Esophagus squamous epithelium (tissue), 5 donors: ENCODE data around the gene SZRD1. TPM values are rescaled to one million over a fixed set of nuclear protein-coding genes. Genes with fewer than 3 reads are reported as not detected.
"Not testable (repeated sequence)": the region's sequence is repeated elsewhere in the genome, so short reads cannot be mapped to it uniquely, and the experiment has no call there.

Experiments used
- DNase-seq: peaks from one replicate; lab custom pipeline; 2025; lab: John Stamatoyannopoulos, UW
- H3K27ac ChIP-seq, 4 donors: fragments of 200-600 bp; sonication (generic); one replicate each; pipeline ENCODE4 v1.5.1; 2016 to 2019; ENCODE audit warnings: mild to moderate bottlenecking in 1 of 4
- H3K27me3 ChIP-seq, 4 donors: fragments of 200-600 bp; sonication (generic); 1 replicate in 3 of 4; 2 replicates in 1 of 4; pipeline versions ENCODE4 v1.5.1 to v1.6.0; 2017 to 2021; ENCODE audit warnings: antibody characterized with exemption in 1 of 4
- H3K36me3 ChIP-seq, 3 donors: fragments of 200-600 bp; sonication (generic); one replicate each; pipeline ENCODE4 v1.5.1; 2016 to 2019
- H3K4me1 ChIP-seq, 3 donors: fragments of 200-600 bp; sonication (generic); one replicate each; pipeline ENCODE4 v1.5.1; 2017 to 2019
- H3K4me3 ChIP-seq, 4 donors: fragments of 200-600 bp; sonication (generic); 1 replicate in 3 of 4; 2 replicates in 1 of 4; pipeline ENCODE4 v1.5.1; 2016 to 2019; ENCODE audit warnings: mild to moderate bottlenecking in 2 of 4, moderate library complexity in 1 of 4
- H3K9me3 ChIP-seq, 3 donors: fragments of 200-600 bp; sonication (generic); one replicate each; pipeline ENCODE4 v1.5.1; 2016 to 2019
- POLR2A ChIP-seq, 4 donors: fragments of 450-650 bp; IDR thresholded peaks; one replicate each; pipeline ENCODE4 v1.6.1; 2017; ENCODE audit warnings: antibody characterized with exemption in 4 of 4, mild to moderate bottlenecking in 4 of 4, moderate library complexity in 3 of 4
- WGBS, 2 donors: methylation state at CpG; one replicate each; pipeline ENCODE4 v1.1.5; 2018; 5-methylcytosine and 5-hydroxymethylcytosine counted together
- intact Hi-C: fragments of 100-400 bp; cut with DNase I; formaldehyde crosslinking; loops from one replicate; pipeline ENCODE4 v1.15.0; 2022
- total RNA-seq, 4 donors: library from RNA; depleted of rRNA; stranded (reverse); fragments of >200 nt; gene quantifications; one replicate each; pipeline ENCODE4 v1.1.0, GENCODE V29; 2016
- TF ChIP-seq, protein P1 (sequence below), 6 experiments: fragments of 450-650 bp in 4 of 6; fragments of 200-600 bp in 2 of 6; sonication (generic) in 2 of 6; IDR thresholded peaks; one replicate each; pipeline ENCODE4 v1.5.1; 2016 to 2019; ENCODE audit warnings: antibody characterized with exemption in 6 of 6, mild to moderate bottlenecking in 4 of 6, moderate library complexity in 4 of 6
- donor health status: DM: yes; HTN: yes; CAD: no.

SZRD1 gene
- total RNA-seq, 4 donors from 2014 or later = 51.7 to 65.0 (median 58.5) TPM

- no peak overlapping the region for H3K4me3 ChIP-seq
- no peak for DNase-seq
Measured at GRCh38 chr1:16342331-16343062, 24.5 kb upstream of the SZRD1 start.

DNA sequence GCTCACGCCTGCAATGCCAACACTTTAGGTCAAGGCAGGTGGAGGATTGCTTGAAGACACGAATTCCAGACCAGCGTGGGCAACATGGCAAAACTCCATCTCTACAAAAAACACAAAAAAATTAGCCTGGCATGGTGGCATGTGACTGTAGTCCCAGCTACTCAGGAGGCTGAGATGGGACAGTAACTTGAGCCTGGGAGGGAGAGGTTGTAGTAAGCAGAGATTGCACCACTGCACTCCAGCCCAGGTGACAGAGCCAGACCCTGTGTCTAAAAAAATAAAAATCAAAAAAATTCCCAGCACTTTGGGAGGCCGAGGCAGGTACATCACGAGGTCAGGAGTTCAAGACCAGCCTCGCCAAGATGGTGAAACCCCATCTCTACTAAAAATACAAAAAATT lies 23.8 kb upstream of the SZRD1 start:
- DNase-seq, H3K9me3 ChIP-seq, H3K4me3 ChIP-seq, H3K27ac ChIP-seq, H3K27me3 ChIP-seq, intact Hi-C loops: not testable (repeated sequence)
- 89 to 94% methylated on average over 6 of the region's 6 CpGs for WGBS, 2 donors
- H3K4me1 ChIP-seq = peaks cover 0 to 18% (median 4%) of the 10 kb centered on the region in 3 donors
- peaks cover 0 to 24% (median 0%) of the 10 kb centered on the region in 3 donors for H3K36me3 ChIP-seq

More at GRCh38 chr1:16342331-16343062, 24.5 kb upstream of the SZRD1 start:
- intact Hi-C loops = no loop called here
- 82 to 87% methylated on average over 10 of the region's 10 CpGs for WGBS, 2 donors
- no peaks in the 10 kb centered on the region for H3K27me3 ChIP-seq
- TF ChIP-seq POLR2A (IDR thresholded peaks at IDR 0.05) = no peak
- TF ChIP-seq, protein P1, sequence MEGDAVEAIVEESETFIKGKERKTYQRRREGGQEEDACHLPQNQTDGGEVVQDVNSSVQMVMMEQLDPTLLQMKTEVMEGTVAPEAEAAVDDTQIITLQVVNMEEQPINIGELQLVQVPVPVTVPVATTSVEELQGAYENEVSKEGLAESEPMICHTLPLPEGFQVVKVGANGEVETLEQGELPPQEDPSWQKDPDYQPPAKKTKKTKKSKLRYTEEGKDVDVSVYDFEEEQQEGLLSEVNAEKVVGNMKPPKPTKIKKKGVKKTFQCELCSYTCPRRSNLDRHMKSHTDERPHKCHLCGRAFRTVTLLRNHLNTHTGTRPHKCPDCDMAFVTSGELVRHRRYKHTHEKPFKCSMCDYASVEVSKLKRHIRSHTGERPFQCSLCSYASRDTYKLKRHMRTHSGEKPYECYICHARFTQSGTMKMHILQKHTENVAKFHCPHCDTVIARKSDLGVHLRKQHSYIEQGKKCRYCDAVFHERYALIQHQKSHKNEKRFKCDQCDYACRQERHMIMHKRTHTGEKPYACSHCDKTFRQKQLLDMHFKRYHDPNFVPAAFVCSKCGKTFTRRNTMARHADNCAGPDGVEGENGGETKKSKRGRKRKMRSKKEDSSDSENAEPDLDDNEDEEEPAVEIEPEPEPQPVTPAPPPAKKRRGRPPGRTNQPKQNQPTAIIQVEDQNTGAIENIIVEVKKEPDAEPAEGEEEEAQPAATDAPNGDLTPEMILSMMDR (IDR thresholded peaks at IDR 0.05) = no peak
- no peak overlapping the region for H3K27ac ChIP-seq
- H3K36me3 ChIP-seq = peaks cover 0 to 24% (median 0%) of the 10 kb centered on the region in 3 donors
- peaks cover 0 to 12% (median 4%) of the 10 kb centered on the region in 3 donors for H3K4me1 ChIP-seq
- H3K9me3 ChIP-seq = no peaks in the 10 kb centered on the region

DNA sequence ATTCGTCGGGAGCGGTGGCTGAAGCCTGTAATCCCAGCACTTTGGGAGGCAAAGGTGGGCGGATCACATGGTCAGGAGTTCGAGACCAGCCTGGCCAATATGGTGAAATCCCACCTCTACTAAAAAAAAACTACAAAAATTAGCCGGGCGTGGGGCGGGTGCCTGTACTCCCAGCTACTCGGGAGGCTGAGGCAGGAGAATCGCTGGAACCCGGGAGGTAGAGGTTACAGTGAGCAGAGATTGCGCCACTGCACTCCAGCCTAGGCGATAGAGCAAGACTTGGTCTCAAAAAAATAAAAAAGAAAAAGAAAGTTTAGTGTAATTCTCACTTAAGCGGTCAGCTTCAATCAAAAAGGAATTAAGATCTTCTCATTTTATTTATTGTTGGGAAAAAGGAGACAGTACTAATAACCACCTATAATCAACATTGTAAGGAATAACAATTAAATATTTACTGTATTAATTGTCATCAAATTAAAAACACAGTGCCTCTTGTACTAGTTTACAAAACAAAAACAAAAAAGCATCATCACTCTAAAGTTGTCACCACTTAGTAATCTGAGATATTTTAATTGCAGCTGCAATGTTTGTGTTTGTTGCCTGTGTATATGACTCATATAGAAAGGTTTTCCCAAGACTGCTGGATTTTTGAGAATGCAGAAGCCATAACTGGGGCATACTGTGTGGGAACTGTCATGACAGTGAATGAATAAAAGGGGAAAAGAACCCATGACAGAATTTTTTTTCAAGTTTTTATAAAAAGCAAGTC lies 18.4 kb upstream of the SZRD1 start:
- WGBS, 2 donors = 87 to 92% methylated on average over 14 of the region's 14 CpGs
- no peaks in the 10 kb centered on the region for H3K9me3 ChIP-seq
- DNase-seq = no peak
- intact Hi-C loops = no loop called here
- no peaks in the 10 kb centered on the region for H3K36me3 ChIP-seq
- H3K4me3 ChIP-seq = no peak overlapping the region
- H3K4me1 ChIP-seq = peaks cover 13 to 59% (median 27%) of the 10 kb centered on the region in 3 donors
- no peaks in the 10 kb centered on the region for H3K27me3 ChIP-seq
- peak overlapping the region in 1 of 4 donors; percentile 31 for H3K27ac ChIP-seq
- TF ChIP-seq, protein P1 (IDR thresholded peaks at IDR 0.05) = no peak
- TF ChIP-seq POLR2A (IDR thresholded peaks at IDR 0.05) = no peak

DNA sequence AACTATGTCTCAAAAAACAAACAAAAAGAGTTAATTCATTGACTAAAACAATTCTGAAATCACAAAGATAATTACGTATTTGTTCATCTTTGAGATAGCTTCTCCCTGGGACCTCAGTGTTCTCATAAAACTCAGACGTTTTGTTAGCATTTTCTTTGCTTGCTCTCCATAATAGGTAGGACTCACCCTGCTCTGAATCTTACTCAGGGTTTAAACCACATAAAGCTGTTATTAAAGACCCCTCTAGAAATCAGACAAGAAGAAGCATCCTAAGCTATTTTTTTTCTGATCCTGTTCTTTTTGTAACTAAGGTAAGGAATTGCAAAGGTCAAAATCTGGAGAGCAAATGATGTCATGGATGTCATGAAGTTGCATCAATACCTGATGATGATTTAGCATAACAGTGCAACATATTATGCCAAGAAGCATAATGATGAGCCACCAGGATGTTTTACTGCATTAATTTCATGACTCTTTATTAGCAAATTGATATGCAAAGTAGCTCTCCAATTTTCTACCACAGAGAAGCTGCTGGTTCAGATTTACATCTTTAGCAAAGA lies 17.1 kb upstream of the SZRD1 start:
- 50 to 61% methylated on average over 2 of the region's 2 CpGs for WGBS, 2 donors
- TF ChIP-seq, protein P1 (IDR thresholded peaks at IDR 0.05) = no peak
- TF ChIP-seq POLR2A (IDR thresholded peaks at IDR 0.05) = no peak

DNA sequence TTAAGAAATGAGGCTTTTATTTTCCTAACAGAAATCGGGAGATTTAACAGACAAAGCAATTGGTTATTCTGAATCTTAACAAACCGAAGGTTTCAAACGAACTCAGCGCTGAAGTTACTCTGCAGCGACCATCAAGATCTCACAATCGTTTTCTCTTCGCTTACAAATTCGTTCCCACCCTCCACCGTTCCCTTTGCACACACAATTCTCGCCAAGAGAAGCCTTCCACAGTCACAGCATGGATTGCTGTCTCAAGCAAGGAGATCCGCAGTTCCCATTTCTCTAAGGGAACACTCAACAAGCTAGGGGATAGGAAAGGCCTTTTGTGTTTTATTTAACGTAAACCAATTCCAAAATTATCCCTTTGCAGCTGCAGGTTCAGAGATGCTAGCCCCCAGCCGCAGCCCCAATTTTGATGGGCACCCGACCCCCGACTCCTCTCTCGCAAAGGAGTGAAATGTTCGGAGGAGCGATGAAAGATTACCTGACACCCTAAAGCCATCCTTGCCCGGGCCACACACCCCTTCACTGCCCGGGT lies 15.5 kb upstream of the SZRD1 start:
- H3K4me3 ChIP-seq = peak overlapping the region; percentile 76 to 96 (median 87)
- peak overlapping the region; percentile 94 to 99 (median 96) for H3K27ac ChIP-seq
- peaks cover 13 to 56% (median 27%) of the 10 kb centered on the region in 3 donors for H3K4me1 ChIP-seq
- H3K27me3 ChIP-seq = no peaks in the 10 kb centered on the region
- TF ChIP-seq POLR2A (IDR thresholded peaks at IDR 0.05) = no peak
- TF ChIP-seq, protein P1 (IDR thresholded peaks at IDR 0.05) = no peak
- intact Hi-C loops = loop anchor here (10.0 kb wide), 1 partner anchor 97 kb away; no protein-coding TSS in a partner anchor
- 0% methylated on average over 12 of the region's 20 CpGs for WGBS, 2 donors
- H3K9me3 ChIP-seq = no peaks in the 10 kb centered on the region
- DNase-seq = no peak
- no peaks in the 10 kb centered on the region for H3K36me3 ChIP-seq

More for the DNA sequence above, 17.1 kb upstream of the SZRD1 start:
- Histone ChIP-seq H3K27me3 (no peaks in the 10 kb centered on the region), H3K36me3 (no peaks in the 10 kb centered on the region), H3K4me1 (peaks cover 13 to 59% (median 27%) of the 10 kb centered on the region in 3 donors), H3K4me3 (peak overlapping the region in 2 of 4 donors; percentile 35 to 96), H3K27ac (peak overlapping the region in 2 of 4 donors; percentile 98 to 99), H3K9me3 (no peaks in the 10 kb centered on the region)
- intact Hi-C loops = loop anchor here (10.0 kb wide), 1 partner anchor 95 kb away; no protein-coding TSS in a partner anchor
- DNase-seq = no peak
